DMS53 treated with DMSO at 0.1 percent for 48 hours (cell line): ENCODE measurements around the gene SERPINF2.
"Not testable (repeated sequence)": the region's sequence is repeated elsewhere in the genome, so short reads cannot be mapped to it uniquely, and the experiment has no call there.

Source experiments
- DNase-seq: peaks from one replicate; lab custom pipeline; 2025; ENCODE audit not compliant: unreplicated experiment; lab: John Stamatoyannopoulos, UW

SERPINF2 gene

DNA sequence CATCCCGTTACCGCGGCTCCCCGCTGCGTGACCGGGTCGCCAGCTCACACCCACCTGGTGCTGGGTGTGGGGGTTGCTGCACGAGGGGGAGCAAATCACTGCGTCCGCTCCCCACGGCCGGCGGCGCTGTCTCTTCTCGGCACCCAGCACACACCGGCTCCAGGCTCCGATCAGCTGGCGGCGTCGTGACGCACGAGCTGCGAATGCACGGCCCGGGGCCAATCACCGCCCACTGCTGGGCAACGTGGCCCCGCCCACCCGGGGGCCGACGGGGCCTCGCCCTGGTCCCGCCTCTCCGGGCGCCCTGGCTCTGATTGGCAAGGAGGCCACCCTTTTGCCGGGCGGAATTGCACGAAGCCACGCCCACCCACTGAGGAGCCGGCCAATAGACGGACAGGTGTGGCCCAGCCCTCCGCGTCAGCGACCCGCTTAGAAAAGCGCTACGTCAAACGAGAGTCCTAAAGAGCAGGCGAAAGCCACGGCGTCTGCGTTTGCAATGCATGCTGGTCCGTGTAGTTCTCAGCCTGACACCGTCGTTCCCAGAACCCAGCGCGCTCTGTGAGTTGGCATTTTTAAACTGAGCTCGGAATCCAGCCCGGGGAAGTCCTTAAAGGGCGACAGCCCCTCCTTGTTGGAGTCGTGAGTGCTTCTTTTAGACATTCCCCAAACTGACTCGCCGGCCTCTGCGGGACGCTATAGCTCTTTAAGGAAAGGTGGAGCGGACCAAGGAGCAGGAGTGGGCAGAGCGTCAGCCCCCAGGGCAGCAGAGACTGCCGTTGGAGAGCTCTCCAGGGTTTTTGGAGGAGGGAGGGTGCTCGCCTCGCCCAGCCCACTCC is 26.4 kb upstream of the SERPINF2 start:
- DNase-seq = peak; percentile 97

DNA sequence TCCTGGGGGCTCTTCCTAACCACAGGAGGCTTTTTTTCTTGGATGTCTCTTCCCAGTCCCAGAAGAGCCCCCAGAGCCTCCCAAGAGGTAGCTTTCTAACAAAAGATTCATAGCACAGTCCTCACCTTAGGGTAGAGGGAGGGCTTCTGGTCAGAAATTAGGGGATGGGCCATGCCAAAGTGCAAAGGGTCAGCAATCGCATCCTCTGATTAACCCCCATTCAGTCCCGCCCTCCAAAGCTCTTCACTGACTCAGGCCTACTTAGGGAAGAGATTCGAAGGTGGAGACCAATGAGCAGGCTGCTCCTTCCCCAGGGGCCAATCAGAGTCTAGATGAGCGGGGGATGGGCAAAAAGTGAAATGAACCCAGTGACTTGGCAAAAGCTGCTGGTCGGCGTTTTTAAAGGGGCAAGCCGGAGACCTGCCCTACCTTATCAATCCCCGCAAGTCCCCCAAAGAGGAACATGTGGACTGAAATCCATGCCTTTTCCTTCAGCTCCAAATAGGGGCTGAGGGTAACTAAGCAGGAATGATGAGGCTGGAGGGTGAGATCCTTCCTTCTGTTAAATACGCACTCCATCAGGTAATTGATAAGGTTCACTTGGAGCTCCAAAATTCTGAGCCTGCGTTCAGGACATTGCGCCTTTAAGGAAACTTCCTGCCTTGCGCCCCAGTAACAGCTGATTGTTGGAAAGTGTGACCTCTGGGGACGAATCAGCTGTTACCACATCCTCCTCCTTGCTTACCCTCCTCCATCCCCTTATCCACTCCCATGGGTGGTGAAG is 25.6 kb upstream of the SERPINF2 start:
- DNase-seq = peak; percentile 92

DNA sequence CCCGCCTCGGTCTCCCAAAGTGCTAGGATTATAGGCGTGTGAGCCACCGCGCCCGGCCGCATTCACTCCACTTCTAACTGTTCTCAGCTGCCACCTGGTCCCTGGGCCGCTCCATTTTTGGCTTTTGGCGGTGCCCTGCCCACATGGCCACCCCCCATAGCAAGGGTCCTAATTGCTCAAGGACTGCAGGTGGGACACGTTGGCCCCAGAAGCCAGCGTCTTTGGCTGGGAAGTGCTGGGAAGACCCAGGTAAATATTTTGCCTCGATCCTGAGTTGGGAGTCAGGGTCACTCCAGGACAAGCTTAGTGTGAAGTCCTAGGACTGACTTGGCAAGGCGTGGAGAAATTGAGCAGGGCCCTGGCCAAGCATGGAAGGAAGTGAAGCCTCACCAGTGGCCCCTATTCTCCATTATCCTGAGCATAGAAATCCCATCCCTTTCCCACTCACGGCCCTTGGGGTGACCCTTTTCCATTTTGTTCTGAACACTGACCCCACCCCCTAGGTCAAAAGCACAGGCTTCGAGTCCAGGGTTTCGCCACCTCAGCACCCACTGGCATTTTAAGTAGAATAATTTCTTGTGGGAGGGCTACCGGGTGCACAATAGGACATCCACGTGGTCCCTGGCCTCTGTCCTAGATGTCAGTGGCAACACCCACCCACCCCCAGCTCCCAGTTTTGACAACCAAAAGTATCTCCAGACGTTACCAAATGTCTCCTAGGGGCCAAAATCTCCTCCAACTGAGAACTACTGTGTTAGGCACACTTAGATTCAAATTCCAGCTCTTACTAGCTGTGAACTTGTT is 24.1 kb upstream of the SERPINF2 start:
- no peak for DNase-seq

DNA sequence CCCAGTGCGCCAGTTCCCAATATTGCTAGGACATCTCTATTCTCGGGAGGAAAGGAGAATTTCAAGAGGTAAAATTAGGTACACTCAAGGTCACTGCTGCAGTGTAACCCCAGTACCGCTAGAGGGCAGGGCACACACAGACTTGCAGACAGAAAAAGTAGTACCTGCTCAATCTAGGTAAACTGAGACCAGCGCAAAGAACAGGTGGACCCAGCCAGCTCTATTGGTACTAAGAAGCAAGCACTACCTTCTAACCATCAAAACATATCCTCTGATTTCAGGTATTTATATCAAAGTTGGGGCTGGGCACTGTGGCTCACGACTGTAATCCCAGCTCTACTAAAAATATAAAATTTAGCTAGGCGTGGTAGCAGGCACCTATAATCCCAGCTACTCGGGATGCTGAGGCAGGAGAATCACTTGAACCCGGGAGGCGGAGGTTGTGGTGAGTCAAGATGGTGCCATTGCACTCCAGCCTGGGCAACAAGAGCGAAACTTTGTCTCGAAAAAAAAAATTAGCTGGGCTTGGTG is 21.8 kb upstream of the SERPINF2 start:
- DNase-seq = peak; percentile 17

DNA sequence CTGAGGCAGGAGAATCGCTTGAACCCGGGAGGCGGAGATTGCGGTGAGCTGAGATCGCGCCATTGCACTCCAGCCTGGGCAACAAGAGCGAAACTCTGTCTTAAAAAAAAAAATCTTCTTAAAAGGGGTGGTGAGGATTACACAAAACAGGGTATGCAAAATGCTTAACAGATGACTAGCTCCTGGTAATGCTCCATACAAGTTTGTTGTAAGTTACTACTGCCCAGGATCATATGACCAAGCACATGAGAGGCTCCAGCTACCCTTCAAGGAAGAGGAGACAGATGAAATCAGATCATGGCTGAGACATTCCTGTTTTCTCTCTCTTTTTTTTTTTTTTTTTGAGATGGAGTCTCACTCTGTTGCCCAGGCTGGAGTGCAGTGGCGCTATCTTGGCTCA is 20.6 kb upstream of the SERPINF2 start:
- DNase-seq = not testable (repeated sequence)

DNA sequence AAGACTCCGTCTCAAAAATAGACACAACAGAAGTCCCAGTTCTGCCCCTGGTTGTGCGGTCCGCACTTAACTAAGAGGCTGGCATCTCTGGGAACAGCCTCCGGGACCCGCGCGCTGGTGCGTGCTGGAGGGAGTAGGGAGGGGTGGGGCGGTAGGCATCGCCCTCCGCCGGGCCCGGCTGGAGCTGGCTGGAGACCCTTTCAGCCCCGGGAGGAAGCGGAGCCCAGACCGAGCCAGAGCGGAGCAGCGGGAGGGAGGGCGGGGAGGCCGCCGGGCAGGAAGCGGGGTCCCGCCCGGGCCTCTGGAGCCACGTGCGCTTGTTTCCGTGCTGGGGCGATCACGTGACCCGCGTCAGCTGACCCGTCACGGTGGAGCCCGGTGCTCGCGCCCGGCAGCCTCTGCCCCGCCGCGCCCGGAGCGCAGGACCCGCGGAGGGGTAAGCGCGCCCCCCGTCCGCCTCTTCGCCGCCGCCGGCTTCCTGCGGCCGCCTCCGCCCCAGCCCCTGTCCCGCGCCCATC is 18.3 kb upstream of the SERPINF2 start, which contains the start of gene WDR81:
WDR81 (plus strand) TSS at position 354 of the 518 bp plus-strand sequence. CDS start 256 bp downstream, outside the sequence.
- peak; percentile 52 for DNase-seq

DNA sequence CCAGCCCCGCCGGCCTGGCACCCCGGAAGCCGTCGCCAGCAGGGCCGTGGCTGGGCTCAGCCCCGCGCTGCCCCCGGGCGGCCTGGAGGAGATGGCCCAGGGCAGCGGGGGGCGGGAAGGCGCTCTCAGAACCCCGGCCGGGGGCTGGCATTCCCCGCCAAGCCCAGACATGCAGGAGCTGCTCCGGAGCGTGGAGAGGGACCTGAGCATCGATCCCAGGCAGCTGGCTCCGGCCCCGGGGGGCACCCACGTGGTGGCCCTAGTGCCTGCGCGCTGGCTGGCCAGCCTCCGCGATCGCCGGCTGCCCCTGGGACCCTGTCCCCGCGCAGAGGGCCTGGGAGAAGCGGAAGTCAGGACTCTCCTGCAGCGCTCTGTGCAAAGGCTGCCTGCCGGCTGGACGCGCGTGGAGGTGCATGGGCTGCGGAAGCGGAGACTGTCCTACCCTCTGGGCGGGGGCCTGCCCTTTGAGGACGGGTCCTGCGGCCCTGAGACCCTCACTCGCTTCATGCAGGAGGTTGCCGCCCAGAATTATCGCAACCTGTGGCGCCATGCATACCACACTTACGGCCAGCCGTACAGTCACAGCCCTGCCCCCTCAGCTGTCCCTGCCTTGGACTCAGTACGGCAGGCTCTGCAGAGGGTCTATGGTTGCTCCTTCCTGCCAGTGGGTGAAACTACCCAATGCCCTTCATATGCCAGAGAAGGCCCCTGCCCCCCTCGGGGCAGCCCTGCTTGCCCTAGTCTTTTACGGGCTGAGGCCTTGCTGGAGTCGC is 17.6 kb upstream of the SERPINF2 start:
- no peak for DNase-seq

DNA sequence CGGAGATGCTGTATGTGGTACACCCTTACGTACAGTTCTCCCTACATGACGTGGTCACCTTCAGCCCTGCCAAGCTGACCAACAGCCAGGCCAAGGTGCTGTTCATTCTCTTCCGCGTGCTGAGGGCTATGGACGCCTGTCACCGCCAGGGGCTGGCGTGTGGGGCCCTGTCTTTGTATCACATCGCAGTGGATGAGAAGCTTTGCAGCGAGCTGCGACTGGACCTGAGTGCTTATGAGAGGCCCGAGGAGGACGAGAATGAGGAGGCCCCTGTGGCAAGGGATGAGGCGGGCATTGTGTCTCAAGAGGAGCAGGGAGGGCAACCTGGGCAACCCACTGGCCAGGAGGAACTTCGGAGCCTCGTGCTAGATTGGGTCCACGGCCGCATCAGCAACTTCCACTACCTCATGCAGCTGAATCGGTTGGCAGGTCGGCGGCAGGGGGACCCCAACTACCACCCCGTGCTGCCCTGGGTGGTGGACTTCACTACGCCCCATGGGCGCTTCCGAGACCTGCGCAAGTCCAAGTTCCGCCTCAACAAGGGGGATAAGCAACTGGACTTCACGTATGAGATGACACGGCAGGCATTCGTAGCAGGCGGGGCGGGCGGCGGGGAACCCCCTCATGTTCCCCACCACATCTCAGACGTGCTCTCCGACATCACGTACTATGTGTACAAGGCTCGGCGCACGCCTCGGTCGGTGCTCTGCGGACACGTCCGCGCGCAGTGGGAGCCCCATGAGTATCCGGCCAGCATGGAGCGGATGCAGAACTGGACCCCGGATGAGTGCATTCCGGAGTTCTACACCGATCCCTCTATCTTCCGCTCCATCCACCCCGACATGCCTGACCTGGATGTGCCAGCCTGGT is 16.8 kb upstream of the SERPINF2 start:
- DNase-seq = no peak

DNA sequence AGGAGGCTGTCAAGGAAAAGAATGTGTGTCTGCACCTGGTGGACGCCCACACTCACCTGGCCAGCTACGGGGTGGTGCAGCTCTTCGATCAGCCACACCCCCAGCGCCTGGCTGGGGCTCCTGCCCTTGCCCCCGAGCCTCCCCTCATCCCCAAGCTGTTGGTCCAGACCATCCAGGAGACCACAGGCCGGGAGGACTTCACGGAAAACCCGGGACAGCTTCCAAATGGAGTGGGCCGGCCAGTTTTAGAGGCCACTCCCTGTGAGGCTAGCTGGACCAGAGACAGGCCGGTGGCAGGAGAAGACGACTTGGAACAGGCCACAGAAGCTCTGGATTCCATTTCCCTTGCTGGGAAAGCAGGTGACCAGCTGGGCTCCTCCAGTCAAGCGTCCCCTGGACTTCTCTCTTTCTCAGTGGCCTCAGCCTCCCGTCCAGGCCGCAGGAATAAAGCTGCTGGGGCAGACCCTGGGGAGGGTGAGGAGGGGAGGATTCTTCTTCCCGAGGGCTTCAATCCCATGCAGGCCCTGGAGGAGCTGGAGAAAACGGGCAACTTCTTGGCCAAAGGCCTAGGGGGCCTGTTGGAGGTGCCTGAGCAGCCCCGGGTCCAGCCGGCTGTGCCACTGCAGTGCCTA is 15.9 kb upstream of the SERPINF2 start:
- DNase-seq = no peak

DNA sequence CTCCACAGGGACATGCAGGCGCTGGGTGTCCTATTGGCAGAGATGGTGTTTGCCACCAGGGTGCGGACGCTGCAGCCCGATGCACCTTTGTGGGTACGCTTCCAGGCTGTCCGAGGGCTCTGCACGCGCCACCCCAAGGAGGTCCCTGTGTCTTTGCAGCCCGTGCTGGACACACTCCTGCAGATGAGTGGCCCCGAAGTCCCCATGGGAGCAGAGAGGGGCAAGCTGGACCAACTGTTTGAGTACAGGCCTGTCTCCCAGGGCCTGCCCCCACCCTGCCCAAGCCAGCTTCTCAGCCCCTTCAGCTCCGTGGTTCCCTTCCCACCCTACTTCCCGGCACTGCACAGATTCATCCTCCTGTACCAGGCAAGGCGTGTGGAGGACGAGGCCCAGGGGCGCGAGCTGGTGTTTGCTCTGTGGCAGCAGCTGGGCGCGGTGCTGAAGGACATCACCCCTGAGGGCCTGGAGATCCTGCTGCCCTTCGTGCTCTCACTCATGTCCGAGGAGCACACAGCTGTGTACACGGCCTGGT is 15.3 kb upstream of the SERPINF2 start:
- no peak for DNase-seq

DNA sequence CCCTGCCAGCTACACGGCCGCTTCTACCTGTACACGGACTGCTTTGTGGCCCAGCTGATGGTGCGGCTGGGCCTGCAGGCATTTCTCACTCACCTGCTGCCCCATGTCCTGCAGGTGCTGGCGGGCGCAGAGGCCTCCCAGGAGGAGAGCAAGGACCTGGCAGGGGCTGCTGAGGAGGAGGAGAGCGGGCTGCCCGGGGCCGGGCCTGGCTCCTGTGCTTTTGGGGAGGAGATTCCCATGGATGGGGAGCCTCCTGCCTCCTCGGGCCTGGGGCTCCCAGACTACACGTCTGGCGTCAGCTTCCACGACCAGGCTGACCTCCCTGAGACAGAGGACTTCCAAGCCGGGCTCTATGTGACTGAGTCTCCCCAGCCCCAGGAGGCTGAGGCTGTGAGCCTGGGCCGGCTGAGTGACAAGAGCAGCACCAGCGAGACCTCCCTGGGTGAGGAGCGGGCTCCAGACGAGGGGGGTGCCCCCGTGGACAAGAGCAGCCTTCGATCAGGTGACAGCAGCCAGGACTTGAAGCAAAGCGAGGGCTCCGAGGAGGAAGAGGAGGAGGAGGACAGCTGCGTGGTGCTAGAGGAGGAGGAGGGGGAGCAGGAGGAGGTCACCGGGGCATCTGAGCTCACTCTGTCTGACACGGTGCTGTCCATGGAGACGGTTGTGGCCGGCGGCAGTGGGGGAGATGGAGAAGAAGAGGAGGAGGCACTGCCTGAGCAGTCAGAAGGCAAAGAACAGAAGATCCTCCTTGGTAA is 14.6 kb upstream of the SERPINF2 start:
- DNase-seq = no peak

DNA sequence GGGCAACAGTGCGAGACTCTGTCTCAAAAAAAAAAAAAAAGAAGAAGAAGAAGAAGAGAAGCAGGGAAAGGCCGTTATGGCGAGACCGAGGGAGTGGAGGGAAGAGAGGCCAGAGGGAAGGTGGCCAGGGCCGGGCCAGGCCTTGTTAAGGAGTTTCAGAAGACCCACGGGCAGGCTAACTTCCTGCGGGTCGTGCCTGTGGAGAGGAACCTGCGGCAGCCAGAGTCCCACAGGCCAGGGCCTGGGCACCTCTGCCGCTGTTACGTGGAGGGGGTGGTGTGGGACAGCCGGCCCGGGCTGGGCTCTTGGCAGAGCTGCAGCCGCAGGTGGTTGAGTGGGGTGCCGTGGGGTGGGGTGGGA is 12.7 kb upstream of the SERPINF2 start:
- no peak for DNase-seq

DNA sequence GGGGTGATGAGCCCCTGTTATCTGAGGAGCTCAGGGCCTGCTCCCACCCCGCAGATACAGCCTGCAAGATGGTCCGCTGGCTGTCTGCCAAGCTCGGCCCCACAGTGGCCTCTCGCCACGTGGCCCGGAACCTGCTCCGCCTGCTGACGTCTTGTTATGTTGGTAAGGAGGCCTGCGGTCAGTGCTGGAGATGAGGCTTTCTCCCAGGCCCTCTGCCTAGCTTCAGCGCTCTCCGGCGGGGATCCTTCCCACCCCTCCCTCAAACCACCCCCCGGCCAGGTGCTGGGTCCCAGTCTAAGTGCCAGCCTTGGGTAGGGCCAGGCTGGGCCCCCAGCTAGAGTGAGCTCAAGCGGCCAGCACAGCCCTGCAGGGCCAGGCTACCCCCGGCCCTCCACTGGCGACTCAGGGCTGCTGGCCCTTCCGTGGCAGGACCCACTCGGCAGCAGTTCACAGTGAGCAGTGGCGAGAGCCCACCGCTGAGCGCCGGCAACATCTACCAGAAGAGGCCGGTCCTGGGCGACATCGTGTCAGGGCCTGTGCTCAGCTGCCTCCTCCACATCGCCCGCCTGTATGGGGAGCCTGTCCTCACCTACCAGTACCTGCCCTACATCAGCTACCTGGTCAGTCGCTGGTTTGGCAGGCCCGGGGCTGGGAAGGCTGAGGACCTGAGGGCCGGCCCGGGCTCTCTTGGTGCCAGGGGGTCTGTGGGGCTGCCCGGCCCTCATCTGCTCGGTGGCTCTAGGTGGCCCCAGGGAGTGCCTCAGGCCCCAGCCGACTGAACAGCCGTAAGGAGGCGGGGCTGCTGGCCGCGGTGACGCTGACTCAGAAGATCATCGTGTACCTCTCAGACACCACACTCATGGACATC is 12.1 kb upstream of the SERPINF2 start:
- DNase-seq = no peak

DNA sequence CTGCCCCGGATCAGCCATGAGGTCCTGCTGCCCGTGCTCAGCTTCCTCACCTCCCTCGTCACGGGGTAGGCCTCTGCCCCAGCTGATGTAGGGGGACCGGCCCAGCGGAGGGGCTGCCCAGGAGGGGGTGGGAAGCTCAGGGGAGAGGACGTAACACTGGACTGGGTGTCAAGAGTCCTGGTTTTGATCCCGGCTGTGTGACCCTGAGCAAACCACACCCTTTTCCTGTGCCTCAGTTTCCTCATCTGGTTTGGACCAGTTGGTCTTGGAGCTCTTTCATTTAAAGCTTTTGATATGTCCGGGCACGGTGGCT is 11.5 kb upstream of the SERPINF2 start:
- DNase-seq = no peak

DNA sequence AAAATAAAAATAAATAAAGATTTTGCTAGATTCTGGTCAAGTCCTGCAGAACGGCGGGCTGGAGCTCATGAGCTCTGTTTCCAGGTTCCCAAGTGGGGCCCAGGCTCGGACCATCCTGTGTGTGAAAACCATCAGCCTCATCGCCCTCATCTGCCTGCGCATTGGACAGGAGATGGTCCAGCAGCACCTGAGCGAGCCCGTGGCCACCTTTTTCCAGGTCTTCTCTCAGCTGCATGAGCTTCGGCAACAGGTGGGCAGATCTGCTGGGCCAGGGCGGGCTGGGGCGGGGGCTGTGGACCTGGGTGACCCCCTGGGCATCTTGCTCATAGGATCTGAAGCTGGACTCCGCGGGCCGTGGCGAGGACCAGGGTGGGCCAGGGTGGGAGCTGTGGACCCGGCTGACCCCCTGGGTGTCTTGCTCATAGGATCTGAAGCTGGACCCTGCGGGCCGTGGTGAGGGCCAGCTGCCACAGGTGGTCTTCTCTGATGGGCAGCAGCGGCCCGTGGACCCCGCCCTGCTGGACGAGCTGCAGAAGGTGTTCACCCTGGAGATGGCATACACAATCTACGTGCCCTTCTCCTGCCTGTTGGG is 10.3 kb upstream of the SERPINF2 start:
- no peak for DNase-seq

DNA sequence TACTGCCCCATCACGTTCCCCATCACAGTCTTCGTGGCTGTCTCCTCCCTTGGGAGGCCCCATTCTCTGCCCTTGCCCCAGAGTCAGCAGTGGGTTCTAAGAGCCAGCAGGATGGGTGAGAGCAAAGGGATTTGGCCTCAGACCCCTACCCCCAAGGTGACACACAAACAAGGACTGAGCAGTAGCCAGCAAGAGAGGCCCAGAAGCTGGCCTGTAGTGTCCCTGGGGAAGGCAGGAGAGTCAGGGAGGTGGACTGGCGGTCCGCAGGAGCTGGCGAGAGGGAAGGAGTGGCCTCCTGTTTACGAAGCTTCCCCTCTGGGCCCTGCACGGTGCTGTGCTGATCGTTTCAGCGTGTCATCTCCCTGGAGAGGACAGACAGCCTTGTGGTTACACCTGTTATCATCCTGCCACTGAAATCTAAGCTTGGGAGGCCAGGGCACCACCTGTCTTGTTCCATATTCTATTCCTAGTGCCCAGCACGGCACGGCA is 9.8 kb upstream of the SERPINF2 start:
- no peak for DNase-seq
